Caki2 (cell line): ENCODE data around the gene PLEK. TPM values are rescaled to one million over a fixed set of nuclear protein-coding genes. Genes with fewer than 3 reads are reported as not detected.

Source experiments
- DNase-seq: peaks from one replicate; pipeline ENCODE4 v3.0.0-alpha.2; 2015; ENCODE audit warnings: low read depth
- in situ Hi-C: cut with HindIII; loops from 2 replicates; pipeline ENCODE4 v1.10.0; 2016; ENCODE audit warnings: low sequenced_read_pairs, low pct_unique_long_range_greater_than_20kb, mixed read lengths
- total RNA-seq: library from RNA; depleted of rRNA; stranded (reverse); fragments of >200 nt; shearing (Covaris generic); gene quantifications from 2 replicates; pipeline ENCODE4 v1.2.3, GENCODE V29; 2014; ENCODE audit warnings: low replicate concordance; rRNA removed

The PLEK gene, protein sequence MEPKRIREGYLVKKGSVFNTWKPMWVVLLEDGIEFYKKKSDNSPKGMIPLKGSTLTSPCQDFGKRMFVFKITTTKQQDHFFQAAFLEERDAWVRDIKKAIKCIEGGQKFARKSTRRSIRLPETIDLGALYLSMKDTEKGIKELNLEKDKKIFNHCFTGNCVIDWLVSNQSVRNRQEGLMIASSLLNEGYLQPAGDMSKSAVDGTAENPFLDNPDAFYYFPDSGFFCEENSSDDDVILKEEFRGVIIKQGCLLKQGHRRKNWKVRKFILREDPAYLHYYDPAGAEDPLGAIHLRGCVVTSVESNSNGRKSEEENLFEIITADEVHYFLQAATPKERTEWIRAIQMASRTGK
- total RNA-seq = 1.2 and 4.3 TPM in 2 replicates

DNA sequence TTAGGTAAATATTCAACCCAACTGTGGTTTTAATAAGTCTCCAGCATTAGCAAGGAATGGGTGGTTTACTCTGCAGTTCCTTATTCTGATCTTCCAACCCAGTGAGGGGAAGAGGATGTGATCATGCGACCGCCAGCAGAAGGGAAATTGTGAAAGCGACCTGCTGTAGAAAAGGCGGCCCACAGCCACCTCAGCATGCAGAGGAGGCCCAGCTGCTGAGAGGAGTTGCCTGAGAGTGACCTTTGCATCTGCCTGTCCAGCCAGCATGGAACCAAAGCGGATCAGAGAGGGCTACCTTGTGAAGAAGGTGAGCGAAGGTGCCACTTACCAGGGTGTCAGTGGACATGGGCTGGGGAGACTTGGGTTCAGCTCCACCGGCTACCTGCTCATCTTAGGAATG lies at the start of gene PLEK:
TSS of gene PLEK (plus strand) at position 196 of the 400 bp plus-strand sequence. CDS start at position 266, 70 bp downstream.
- peak; percentile 18 for DNase-seq
- in situ Hi-C loops = no loop called here

DNA sequence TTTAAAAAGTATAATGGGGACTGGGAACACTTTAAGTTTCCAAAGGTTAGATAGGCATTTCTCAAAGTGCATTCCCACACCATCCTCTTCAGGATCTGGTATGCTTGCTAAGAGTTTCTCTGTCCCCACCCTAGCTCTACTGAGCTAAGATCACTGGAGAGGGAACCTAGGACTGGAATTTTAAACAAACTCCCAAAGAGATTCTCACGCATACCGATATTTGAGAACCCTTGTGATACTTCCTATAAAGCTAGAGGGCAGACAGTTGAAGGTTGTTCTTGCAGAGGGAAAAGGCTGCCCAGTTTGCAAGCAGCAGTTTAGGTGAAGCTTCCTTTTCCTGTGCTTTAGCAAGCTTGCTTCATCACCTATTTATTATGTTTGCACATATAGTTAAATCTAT lies 49.0 kb upstream of the PLEK start:
- in situ Hi-C loops = no loop called here
- DNase-seq = no peak

DNA sequence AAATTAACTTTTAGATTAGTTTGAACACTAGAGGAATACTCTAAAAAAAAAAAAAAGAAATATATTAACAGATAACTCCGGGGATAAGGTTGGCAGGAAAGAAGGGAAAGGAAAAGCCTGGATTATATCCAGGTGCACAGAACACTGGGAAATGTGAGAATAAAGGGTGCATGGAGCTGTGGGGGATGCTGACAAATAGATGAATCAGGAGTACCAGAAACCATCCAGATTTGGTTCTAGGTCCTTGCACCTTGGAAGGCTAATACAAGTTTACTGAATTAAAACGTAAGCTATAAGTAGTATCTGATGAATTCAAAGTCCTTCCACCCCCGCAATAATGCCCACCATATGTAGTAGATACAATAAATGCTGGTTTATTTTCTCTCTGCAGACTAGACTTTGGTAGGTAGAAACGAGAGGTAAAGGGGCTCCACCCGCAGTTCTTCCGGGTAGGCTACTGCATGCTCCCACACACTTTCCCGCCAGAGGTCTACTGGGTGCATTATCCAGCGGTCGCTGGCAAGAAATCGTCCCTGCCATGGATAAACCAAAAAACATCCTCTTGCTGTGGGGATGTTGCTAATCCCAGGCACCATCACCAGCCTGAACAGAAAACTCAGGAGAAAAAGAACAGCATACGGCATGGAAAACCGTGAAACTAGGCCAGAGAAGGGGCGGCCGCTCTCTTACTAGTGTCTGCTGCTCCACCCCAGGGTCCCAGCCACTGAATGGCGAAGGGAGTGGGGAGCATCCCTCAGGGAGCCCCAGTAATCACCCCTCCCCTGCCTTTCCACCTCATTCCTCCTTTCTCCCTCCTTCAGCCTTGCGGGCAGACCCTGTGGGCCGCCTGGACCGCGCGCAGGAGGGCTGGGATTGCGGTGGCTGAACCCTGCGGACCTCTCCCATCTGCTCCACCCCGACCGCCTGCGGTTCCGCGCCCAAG lies 46.8 kb upstream of the PLEK start:
- DNase-seq = no peak
- in situ Hi-C loops = no loop called here

DNA sequence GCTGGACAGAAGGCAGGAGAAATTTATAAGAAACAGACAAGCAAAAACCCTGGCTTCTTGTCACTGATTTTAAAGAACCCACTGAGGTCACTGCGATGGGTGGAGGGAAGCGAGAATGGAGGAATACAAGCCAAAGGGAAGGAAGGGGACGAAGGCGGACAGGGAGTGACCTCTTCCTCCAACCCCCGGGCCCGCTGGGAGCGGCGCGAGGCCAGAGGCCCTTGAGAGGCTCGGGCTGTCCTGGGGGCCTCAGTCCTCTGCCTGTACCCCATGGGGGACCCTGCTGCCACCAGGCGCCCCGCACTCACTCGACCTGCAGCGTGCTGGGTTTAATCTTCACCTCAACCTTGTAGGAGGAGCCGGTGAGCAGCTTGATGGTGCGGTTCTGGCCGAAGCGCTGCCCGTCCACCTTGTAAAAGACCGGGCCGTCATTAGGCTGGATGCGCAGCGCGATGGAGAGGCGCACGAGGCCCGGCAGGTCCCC lies 46.1 kb upstream of the PLEK start:
- peak; percentile 2 for DNase-seq
- in situ Hi-C loops = no loop called here

DNA sequence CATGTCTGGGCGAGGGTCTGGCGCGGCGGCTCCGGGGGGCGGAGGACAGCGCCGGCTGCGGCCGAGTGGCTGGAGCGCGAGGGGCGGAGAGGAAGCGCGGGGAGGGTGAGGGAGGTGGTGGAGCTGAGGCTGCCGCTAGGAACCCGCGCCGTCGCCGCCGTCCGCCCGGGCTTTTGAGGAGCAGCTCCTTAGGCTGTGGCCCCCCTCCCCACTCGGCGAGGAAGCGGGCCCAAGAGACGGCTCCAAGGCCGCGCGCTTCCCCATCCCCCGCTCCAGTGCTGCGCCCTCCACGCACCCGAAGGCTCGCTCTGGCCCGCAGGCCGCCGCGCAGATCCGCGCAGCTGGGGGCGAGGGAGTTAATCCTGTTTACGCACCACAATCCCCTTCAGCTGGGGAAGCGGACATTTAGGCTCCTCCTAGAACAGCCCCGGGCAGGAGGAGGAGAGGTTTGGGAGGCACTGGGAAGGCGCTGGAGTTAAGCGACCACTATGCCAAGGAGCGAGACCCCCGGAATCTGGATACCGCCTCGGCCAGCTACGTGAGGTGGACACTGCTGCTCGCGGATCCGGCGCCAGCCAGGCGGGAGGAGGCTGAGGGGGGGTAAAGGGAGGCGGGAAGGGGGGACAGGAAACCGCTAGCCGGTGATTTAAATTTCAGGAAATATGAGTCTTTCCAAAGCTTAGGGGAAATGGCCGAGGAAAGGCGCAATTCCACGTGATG lies 45.5 kb upstream of the PLEK start, which contains the start of gene CNRIP1:
TSS of gene CNRIP1 (minus strand) at position 552 of the 720 bp plus-strand sequence. CDS start at position 3, 549 bp downstream.
- in situ Hi-C loops = no loop called here
- DNase-seq = peak; percentile 63

DNA sequence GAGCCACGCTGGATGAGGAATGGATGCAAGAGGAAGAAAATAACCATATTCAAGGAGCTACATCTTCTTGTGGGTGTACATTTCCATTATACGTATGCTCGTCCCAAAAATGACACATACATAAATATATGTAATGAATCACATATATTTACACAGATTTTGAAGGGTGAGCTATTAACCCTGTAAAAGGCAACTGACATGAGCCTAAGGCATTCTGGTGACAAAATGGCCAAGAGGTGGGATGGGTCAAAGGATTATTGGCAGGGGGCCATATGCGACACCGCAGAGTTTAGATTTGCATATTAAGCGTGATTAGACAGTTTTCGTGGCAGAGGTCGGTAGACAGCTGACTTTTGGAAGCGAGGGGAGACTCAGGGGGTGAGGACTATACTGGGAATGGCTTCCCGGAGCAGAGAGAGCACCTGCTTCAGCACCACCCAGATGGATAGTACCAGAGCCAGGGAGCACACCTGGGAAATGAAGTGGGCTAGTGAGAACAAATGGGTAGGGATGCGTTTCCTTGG lies 44.9 kb upstream of the PLEK start:
- DNase-seq = peak; percentile 63
- in situ Hi-C loops = no loop called here

DNA sequence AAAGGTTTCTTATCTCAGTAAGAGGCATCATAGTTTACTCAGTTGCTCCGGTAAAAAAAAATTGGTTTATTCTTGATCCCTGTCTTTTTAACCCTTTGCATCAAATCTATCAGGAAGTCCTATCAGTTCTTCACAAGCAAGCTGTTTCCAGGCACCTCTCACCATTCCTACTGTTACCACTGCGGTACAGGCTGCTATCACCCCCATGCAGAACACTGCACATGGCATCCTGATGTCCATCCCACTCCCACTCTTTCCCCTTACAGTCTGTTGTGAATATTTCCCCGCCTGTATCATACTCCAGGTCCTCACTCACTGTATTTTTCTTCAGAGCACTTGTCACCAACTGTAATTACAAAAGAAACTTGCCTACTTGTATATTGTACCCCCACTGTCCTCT lies 40.0 kb upstream of the PLEK start:
- DNase-seq = no peak
- in situ Hi-C loops = no loop called here

DNA sequence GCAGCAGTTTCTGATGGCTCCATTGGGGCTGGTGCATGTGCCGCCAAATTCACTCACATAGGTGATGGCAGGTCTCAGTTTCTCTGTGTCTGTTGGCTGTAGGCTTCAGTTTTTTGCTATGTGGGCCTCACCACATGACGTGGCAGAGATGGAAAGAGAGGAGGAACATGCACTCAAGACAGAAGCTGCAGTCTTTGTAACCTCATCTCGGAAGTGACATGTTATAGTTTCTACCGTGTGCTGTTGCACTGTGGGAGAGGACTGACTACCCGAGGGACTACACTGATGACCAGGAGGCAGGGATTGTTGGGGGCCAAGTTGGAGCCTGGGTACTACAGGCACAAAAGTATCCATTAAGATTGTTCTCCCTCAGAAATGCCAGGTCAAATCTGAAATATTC lies 36.2 kb upstream of the PLEK start:
- no peak for DNase-seq
- in situ Hi-C loops = no loop called here

DNA sequence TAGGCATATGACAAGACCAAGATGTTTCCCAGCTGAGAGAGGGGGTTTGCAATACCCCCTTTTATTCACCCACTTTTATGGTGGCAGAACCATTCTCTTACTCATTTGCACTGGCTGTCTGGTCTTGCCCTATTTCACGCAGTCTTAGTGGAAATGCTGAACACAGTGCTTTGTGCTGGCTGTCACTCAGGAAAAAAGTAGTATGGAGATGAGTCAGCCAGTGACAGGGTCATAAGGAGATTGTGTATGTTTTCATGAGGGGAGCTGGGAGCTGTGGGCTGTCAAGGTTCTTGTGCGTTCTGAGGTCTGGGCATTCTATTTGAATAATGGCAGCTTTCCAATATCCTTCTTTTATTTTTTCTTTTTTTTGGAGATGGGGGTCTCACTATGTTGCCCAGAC lies 34.4 kb upstream of the PLEK start:
- in situ Hi-C loops = no loop called here
- no peak for DNase-seq

DNA sequence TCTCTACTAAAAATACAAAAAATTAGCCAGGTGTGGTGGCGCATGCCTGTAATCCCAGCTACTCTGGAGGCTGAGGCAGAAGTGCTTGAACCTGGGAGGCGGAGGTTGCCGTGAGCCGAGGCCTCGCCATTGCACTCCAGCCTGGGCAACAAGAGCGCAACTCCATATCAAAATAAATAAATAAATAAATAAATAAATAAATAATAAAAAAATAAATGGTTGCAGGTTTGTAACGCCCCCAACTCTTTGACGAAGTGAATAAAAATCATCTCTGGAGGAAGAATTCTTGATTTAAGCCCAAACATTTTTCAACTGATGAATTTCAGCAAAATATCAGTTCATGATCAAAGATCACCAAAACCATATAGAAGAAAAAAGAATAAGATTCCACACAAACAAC lies 32.1 kb upstream of the PLEK start:
- in situ Hi-C loops = no loop called here
- DNase-seq = no peak

DNA sequence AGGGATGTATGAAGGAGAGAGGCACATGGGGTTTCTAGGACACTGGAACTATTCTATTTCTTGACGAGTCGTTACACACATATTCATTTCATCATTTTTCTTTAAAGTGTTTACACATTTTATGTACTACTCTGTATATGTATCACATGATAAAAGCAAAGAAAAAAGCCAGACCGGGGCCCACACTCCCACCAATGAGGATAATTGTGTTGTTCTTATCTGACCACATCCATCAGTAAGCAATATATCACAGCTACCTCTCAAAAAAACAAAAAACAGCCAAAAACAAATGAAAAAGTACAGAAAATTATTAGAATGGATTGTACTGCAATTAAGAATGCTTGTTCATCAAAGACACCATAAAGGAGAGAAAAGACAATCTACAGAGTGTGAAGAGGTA lies 31.2 kb upstream of the PLEK start:
- in situ Hi-C loops = no loop called here
- no peak for DNase-seq

DNA sequence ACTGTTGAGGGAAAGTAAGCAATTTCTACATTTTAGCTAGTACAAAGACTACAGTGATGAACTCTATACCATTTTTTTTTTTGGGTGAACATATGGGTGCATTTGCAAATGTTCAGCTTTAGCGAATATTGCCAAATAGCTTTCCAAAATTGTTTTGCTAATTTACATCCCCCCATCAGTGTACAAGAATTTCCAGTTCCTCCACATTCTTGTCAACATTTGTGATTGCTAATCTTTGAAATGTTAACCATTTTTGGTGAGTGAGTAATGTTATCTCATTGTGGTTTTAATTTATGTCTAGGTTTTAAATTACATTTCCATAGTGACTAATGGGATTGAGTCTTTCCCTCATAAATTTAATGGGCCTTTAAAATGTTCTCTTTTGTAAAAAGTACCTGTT lies 28.9 kb upstream of the PLEK start:
- no peak for DNase-seq
- in situ Hi-C loops = no loop called here

DNA sequence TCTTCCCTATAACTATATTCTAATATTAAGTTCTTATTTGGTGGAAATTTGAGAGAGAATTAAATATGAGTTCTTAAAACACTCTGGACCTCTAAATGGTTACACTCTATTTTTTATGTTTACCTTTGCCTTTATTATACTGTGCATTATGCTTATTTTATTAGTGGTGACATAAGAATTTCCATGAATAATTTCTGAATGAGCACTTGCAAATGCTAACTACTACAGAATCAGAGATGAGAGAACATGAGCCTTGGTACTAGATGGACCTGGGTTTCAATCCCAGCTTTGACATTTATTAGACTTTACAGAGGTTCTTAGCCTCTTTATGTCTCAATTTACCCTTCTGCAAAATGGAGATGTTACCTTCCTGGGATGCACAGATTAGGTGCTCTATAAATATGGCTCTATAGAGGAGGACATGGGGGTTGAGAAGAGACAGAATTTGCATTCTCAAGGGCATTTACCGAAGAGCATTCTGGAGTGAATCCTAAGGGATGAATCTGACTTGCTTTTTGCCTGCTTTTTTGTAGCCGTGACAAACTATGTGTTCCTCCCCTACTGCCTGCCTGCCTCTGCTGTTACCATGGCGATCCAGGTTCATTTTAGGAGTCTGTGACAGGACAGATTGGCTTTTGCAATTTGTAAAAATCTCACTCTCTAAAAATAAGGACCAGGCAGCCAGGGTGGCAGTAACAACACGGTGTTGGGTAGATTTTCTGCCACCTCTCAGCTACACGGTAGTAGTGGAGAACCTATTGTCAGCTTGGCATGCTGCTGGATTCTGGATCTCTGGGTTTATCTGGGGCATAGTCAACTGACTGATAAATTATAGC lies 24.6 kb upstream of the PLEK start:
- DNase-seq = no peak
- in situ Hi-C loops = no loop called here

DNA sequence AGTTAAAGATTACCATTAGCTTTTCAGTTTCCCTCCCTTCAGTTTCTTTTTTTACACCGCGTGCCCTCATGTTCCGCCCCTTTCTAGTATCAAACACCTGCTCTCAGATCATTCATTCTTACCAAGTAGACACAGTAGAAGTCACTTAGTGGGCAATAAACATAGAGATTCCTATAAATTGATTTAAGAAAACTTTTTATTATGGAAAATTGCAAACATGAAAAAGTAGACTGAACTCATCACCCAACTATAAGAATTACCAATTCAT lies 24.1 kb upstream of the PLEK start:
- DNase-seq = no peak
- in situ Hi-C loops = no loop called here

DNA sequence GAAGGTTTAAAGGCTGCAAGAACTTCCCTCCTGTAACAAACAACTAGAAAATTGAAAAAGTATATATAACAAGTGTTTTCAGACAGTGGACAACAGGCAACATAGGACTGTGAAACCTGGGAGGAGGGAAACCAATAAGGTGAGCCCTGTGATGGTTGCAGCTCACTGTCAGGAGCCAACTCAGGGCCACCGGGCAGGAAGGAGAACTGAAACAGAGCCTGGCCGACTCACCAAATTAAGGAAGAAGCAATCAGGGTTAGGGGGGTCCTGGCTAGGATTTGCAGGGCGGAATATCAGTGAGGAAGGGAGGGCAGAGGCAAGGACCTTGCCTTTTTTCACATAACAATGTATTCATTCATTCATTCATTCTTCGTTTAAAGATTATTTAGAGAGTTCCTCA lies 23.5 kb upstream of the PLEK start:
- no peak for DNase-seq
- in situ Hi-C loops = no loop called here

DNA sequence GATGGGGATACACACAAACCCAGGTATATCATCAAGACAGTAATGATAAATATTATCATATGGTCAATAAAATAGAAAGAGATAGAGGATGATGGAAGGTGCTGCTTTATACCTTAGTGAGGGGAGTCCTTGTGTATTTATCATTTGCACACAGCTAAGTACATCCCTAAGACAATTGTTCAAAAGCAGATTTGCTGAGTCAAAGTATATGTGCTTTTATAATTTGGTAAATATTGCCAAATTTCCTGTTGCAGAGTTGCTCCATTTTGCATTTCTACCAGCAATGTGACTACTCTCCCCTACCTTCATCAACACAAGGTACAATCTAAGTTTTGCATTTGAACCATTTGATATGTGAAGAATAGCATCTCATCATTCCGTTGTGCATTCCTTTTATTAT lies 22.6 kb upstream of the PLEK start:
- in situ Hi-C loops = no loop called here
- DNase-seq = no peak

DNA sequence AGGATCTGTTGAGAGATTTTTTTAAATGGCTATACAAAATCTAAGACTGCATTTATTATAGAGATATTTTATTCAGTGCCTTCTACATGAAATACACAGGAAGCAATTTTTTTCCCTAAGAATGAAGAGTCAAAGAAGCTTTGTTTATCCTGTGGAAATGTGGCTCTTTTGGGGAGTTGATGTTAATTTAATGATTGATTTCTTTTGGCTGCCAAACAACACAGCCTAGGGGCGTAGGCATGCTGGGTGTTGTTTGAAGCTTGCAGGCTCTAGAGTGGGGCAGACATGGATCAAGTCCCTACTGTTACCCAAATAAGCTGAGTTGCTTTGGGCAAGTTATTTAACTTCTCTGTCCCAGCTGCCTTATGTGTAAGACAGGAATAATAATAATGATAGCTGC lies 21.1 kb upstream of the PLEK start:
- in situ Hi-C loops = no loop called here
- DNase-seq = no peak
